C4-2B (cell line): ENCODE results near the gene SMIM29.

Source experiments
- CTCF ChIP-seq: fragments of 450-650 bp; conservative IDR thresholded peaks from 2 replicates; pipeline ENCODE4 v1.5.1; 2017; ENCODE audit warnings: mild to moderate bottlenecking
- ZFX ChIP-seq: fragments of 450-650 bp; IDR thresholded peaks from 2 replicates; pipeline ENCODE4 v1.6.1; 2017

- TF ChIP-seq CTCF (no peak), ZFX (no peak)
These were observed 42.1 kb downstream of the SMIM29 start for GRCh38 chr6:34206726-34207125.
